HG02588 (cell line): ENCODE measurements around the gene FARS2.

Experiments
- ATAC-seq: cut with Tn5 transposase; IDR thresholded peaks from one replicate; pipeline ENCODE4 v1.9.1; 2021; ENCODE audit warnings: mild to moderate bottlenecking, moderate library complexity; ENCODE audit not compliant: unreplicated experiment

The FARS2 gene

GRCh38 chr6:5260661-5261544 is at the start of gene FARS2, which contains the start of gene LYRM4:
FARS2 (plus strand) TSS chr6:5261513.
LYRM4 (minus strand) TSS chr6:5260950; CDS start chr6:5260733, 217 bp downstream.
- peak; percentile 77 for ATAC-seq

GRCh38 chr6:5213836-5214235 is 47.5 kb upstream of the FARS2 start:
- ATAC-seq = no peak

- no peak for ATAC-seq
These were observed 46.7 kb upstream of the FARS2 start for GRCh38 chr6:5214570-5215052.

DNA sequence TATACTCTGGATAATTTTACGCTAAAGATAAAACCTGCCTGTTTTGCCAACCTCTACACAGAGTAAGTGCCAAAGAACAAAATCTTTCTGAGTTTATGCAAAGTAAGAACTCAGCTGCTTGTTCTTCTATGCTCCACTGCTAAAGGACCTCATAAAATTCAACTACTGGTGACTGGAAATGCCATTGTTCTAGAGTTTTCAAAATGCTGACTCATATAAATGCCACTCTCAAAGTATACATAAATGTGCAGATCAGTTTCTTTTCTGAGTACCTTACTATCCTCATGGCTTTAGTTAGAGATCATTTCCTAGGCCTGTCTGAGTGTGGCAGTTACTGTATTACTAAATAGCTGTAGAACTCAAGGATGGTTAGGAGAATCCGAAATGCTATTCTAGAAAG is 46.2 kb upstream of the FARS2 start:
- ATAC-seq = no peak

- no peak for ATAC-seq
These were observed 45.5 kb upstream of the FARS2 start for GRCh38 chr6:5215799-5216198.

GRCh38 chr6:5217356-5217755 is 44.0 kb upstream of the FARS2 start:
- no peak for ATAC-seq

DNA sequence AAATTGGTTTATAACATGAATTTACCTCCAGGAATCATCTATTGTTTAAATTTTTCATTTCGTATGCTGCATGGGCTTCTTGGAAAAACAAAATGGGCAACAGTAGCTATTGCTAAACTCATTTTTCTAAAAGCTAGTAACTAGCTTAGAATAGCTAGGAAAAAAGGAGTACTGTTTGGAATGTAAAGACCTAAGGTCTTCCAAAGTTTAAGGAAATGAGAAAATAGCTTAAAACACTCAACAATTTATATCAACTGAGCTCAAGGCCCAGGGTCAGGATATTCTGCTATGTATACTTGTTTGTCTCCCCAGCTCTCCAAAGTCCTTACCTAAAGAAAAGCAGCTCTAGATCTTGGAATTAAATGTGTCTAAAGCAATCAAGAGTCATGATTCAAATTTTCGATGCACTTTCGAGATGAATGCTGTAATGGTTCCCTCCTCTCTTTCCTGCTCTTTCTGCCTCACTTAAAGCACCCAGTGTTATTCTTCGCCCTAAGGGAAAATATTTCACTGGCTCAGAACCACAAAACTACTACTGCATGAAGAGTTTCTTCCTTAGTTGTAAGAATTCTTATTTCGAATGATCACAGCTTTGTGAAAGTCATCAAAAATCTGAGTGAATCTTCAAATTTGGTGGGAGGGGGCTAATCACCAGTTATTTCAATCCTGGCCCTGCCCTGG is 42.2 kb upstream of the FARS2 start:
- no peak for ATAC-seq

DNA sequence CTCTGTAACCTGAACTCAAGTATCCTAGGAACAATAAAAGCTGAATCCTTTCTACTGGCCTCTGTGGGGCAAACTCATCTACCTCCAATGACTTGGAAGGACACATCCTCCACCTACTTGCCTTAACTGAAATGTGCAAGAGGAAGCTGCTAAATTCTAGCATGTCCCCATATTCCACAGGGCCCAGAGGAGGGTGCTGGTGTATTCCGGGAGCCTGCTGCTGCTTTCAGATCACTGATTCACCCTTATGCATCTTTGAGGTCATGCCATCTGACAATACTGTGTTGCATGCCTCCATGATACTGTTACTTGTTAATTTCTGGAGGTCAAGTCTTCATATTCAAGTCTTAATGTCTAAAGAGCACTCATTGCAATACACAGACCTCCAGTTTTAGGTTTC is 40.9 kb upstream of the FARS2 start:
- no peak for ATAC-seq

DNA sequence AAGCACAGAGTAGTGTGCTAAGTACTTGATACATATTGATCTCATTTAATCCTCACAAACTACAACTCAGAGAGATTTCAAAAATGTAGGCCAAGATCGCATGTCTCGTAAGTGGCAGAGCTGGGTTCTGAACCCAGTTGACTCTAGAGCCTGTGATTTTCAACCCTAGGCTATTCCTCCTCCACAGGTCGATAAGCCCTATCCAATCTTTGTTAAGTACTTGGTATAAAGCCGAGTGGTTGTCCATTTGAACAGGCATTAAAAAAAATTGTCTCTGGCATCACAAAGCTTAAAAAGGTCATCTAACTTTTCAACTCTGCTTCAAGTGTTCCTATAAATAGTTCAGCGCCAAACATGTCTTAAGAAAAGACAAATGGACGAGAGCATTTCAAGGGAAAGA is 38.0 kb upstream of the FARS2 start:
- ATAC-seq = no peak

- no peak for ATAC-seq
These were observed 32.0 kb upstream of the FARS2 start for GRCh38 chr6:5229356-5229755.

DNA sequence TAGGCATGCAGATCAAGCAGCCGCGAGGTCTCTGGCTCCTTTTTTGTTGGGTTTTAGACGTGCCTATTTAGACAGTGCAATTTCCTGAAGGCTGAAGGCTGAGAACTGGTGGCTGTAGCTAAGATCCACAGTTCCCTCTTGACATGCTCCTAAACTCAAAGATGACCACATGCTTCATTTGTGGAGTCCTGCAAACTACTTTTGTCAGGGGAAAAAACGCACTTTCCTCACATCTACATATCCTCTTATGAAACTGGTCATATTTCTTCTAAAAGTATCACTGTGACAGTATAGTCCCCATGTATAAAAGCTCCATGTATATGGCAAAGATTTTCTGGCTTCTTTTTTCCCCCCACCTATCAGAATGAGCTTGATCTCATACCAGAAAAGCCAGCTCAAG is 31.2 kb upstream of the FARS2 start:
- no peak for ATAC-seq

GRCh38 chr6:5231289-5231688 is 30.0 kb upstream of the FARS2 start:
- ATAC-seq = no peak

- ATAC-seq = no peak
These were observed 26.4 kb upstream of the FARS2 start for GRCh38 chr6:5234874-5235273.

DNA sequence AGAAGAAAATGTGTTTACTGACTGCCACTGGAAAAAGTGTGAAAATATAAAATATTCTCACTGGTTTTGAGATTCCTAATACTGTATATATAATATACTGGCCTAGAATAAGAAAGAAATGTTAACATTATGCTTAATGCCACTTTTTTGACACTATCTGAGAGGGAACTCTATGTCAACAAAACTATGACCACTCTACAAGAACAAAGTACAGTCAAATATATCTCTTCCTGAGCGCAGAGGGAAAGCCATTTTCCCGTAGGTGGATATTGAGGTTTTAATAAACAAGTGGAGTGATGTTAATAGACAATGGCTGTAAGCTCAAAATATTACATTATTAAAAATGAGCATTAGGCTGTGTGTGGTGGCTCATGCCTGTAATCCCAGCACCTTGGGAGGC is 25.5 kb upstream of the FARS2 start:
- ATAC-seq = no peak

DNA sequence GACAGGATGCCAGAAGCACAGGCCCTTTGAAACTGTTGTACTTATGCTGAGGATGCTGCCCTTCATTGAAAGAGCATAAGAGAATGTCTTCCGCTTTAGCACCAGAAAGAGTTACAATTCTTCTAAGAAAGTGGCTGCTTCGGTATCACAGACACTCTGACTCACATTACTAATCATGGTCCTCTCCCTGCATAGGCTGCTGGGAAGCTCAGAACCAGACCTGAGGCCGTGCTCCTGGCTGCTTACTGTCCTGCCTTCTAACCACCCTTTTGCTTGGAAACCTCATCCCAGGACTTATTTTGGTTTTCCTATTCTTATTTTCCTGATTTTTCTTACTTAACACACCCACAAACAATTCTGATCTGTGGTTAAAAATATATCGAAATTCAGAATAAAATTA is 23.5 kb upstream of the FARS2 start:
- ATAC-seq = no peak

- ATAC-seq = no peak
These were observed 23.0 kb upstream of the FARS2 start for GRCh38 chr6:5238336-5238735.

DNA sequence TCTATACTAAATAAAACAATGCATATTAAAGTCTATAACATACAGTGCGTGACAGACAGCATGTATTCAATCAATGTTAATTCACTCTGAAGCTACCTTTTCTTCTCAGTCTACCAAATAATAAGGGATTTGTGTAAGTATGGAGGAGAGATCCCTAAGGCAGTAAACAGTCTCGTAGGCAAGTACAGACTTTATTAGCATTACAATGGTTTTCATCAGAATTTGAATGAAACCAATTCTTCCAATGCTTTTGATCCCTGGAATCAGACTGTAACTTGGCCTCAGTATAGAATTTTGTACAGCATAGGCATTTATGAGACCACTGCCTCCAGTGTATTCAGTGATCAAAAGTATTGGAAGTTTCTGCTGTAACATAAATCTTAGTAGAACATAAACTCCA is 20.1 kb upstream of the FARS2 start:
- no peak for ATAC-seq

DNA sequence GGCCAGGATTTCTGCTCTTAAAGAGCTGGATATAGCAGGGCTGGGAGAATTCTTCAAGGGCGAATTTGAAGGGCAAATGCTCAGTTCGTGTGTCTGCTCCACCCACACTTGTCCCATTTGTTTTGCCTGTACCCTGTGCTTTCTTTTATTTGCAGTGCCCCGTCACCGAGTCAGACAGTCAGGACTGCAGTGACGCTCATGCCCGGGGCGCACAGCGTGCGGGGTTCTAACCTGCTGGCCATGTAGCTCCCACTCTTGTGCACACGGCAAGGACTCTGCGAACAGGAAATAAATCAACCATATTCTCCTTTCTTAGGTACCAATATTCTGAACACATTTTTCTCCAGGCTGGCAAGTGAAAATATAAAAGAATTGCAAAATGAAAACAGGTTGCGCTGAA is 18.2 kb upstream of the FARS2 start:
- ATAC-seq = no peak

GRCh38 chr6:5246141-5247097 is 14.9 kb upstream of the FARS2 start:
- ATAC-seq = no peak

DNA sequence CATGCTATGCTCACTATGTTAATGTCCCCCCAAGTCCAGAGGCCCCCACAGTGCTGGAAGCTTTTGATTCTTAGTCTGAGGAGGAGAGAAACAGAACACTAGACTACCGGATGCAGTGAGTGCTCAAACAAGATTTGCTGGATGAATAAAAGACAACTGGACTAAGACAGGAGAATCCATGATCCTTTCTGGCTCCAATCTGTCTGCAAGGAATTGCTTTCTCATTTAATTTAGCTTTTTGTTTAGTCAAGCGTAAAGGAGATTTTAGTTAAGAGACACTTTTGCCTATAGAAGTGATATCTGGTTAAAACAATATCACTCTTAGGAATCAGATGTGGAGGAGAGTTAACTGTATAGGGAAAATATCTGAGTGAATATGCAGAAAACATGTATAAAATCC is 14.1 kb upstream of the FARS2 start:
- no peak for ATAC-seq
